ENCODE data around the gene SIAH1. TPM values are rescaled to one million over a fixed set of nuclear protein-coding genes. Genes with fewer than 3 reads are reported as not detected.
A peak's percentile ranks its signal among the peaks of the same experiment; 100 is the strongest.

Gene SIAH1
- total and polyA plus RNA-seq, 2 of the 8 experiments (the other 6 are each of a cell fraction or from before 2014, with no cell fraction given): 19.5 to 33.9 TPM

GRCh38 chr16:48385253-48386150, at the start of gene SIAH1 (continued):
- TF ChIP-seq CREB1 (IDR thresholded peaks at IDR 0.05) (no peak), BRCA1 (IDR thresholded peaks at IDR 0.05; ENCODE audit: low read depth, low read length) (no peak), RFX5 (IDR thresholded peaks at IDR 0.05; ENCODE audit: borderline replicate concordance, low read depth, low read length) (no peak), HDAC6 (IDR thresholded peaks at IDR 0.05; ENCODE audit: low read depth, low read length) (no peak), CBX5 (IDR thresholded peaks at IDR 0.05; ENCODE audit: low read depth, low read length) (no peak), CHD1 (IDR thresholded peaks at IDR 0.05; ENCODE audit: low read depth, low read length) (no peak), EGR1 (IDR thresholded peaks at IDR 0.05; ENCODE audit: borderline replicate concordance, low read depth, low read length) (0 out of 2 replicates have a peak, but pooled peaks have one; percentile 20)
- TF ChIP-seq, protein P1, sequence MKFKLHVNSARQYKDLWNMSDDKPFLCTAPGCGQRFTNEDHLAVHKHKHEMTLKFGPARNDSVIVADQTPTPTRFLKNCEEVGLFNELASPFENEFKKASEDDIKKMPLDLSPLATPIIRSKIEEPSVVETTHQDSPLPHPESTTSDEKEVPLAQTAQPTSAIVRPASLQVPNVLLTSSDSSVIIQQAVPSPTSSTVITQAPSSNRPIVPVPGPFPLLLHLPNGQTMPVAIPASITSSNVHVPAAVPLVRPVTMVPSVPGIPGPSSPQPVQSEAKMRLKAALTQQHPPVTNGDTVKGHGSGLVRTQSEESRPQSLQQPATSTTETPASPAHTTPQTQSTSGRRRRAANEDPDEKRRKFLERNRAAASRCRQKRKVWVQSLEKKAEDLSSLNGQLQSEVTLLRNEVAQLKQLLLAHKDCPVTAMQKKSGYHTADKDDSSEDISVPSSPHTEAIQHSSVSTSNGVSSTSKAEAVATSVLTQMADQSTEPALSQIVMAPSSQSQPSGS (IDR thresholded peaks at IDR 0.05; ENCODE audit: low read length): no peak

Data from H1 (cell line).